Measurements from ENCODE around the gene VAV2. TPM values are rescaled to one million over a fixed set of nuclear protein-coding genes. Genes with fewer than 3 reads are reported as not detected.

VAV2 gene
- total RNA-seq, 3 donors from 2014 or later (not counting 1 experiment from before 2014, with no cell fraction given), result 3.9 to 5.1 (median 4.8) TPM

- no peak for TF ChIP-seq CTCF (IDR thresholded peaks at IDR 0.05)
- H3K4me1 Mint-ChIP-seq, result no peaks in the 10 kb centered on the region
- 81% methylated on average over 30 of the region's 30 CpGs for WGBS (ENCODE audit: insufficient coverage)
- Histone ChIP-seq H3K36me3 (ENCODE audit: control insufficient read depth, insufficient read depth, low read length) (no peaks in the 10 kb centered on the region), H3K4me1 (ENCODE audit: control insufficient read depth, insufficient read depth, low read length) (peaks cover 2% of the 10 kb centered on the region), H3K27me3 (ENCODE audit: control insufficient read depth, insufficient read depth, low read length) (no peaks in the 10 kb centered on the region), H3K27ac (ENCODE audit: low read length) (no peak overlapping the region), H3K9me3 (ENCODE audit: control insufficient read depth, insufficient read depth, low read length) (no peaks in the 10 kb centered on the region), H3K4me3 (ENCODE audit: low read length) (no peak overlapping the region)
- DNase-seq, result no peak
- H3K27ac Mint-ChIP-seq, result no peak overlapping the region
- peaks cover 0 to 6% of the 10 kb centered on the region in 2 donors for H3K27me3 Mint-ChIP-seq (ENCODE audit: low read depth in 2 of 2)
- peak in 1 of 3 donors; percentile 9 for ATAC-seq
- no peak overlapping the region for H3K4me3 Mint-ChIP-seq
- no peaks in the 10 kb centered on the region for H3K36me3 Mint-ChIP-seq
- intact Hi-C loops (cut with micrococcal nuclease), result no loop called here
- no peaks in the 10 kb centered on the region for H3K9me3 Mint-ChIP-seq
Measured at GRCh38 chr9:133915534-133916158, 76.5 kb downstream of the VAV2 start.

- Mint-ChIP-seq H3K36me3 (no peaks in the 10 kb centered on the region), H3K4me1 (no peaks in the 10 kb centered on the region), H3K27me3 (ENCODE audit: low read depth in 2 of 2) (peaks cover 0 to 6% of the 10 kb centered on the region in 2 donors), H3K4me3 (no peak overlapping the region), H3K9me3 (no peaks in the 10 kb centered on the region), H3K27ac (no peak overlapping the region)
- Histone ChIP-seq H3K27me3 (ENCODE audit: control insufficient read depth, insufficient read depth, low read length) (no peaks in the 10 kb centered on the region), H3K9me3 (ENCODE audit: control insufficient read depth, insufficient read depth, low read length) (no peaks in the 10 kb centered on the region), H3K36me3 (ENCODE audit: control insufficient read depth, insufficient read depth, low read length) (no peaks in the 10 kb centered on the region), H3K4me3 (ENCODE audit: low read length) (no peak overlapping the region), H3K27ac (ENCODE audit: low read length) (no peak overlapping the region), H3K4me1 (ENCODE audit: control insufficient read depth, insufficient read depth, low read length) (peaks cover 2% of the 10 kb centered on the region)
- no peak for ATAC-seq
- 73% methylated on average over 21 of the region's 25 CpGs for WGBS (ENCODE audit: insufficient coverage)
- TF ChIP-seq CTCF (IDR thresholded peaks at IDR 0.05), result no peak
- intact Hi-C loops (cut with micrococcal nuclease), result no loop called here
- DNase-seq, result no peak
Measured at GRCh38 chr9:133914442-133915342, 77.4 kb downstream of the VAV2 start.

GRCh38 chr9:133913571-133914369 is 78.4 kb downstream of the VAV2 start:
- Mint-ChIP-seq H3K9me3 (no peaks in the 10 kb centered on the region), H3K27ac (no peak overlapping the region), H3K4me1 (no peaks in the 10 kb centered on the region), H3K4me3 (no peak overlapping the region), H3K36me3 (no peaks in the 10 kb centered on the region), H3K27me3 (ENCODE audit: low read depth in 2 of 2) (peaks cover 0 to 4% of the 10 kb centered on the region in 2 donors)
- H3K4me1 ChIP-seq (ENCODE audit: control insufficient read depth, insufficient read depth, low read length), result peaks cover 2% of the 10 kb centered on the region
- no peak for ATAC-seq
- H3K27me3 ChIP-seq (ENCODE audit: control insufficient read depth, insufficient read depth, low read length), result no peaks in the 10 kb centered on the region
- intact Hi-C loops (cut with micrococcal nuclease), result no loop called here
- no peaks in the 10 kb centered on the region for H3K36me3 ChIP-seq (ENCODE audit: control insufficient read depth, insufficient read depth, low read length)
- no peak overlapping the region for H3K27ac ChIP-seq (ENCODE audit: low read length)
- WGBS (ENCODE audit: insufficient coverage), result 83% methylated on average over 27 of the region's 27 CpGs
- H3K9me3 ChIP-seq (ENCODE audit: control insufficient read depth, insufficient read depth, low read length), result no peaks in the 10 kb centered on the region
- TF ChIP-seq CTCF (IDR thresholded peaks at IDR 0.05), result no peak
- no peak overlapping the region for H3K4me3 ChIP-seq (ENCODE audit: low read length)
- no peak for DNase-seq
